GM21528 (cell line): ENCODE data around the gene HSD17B4.
A peak's percentile ranks its signal among the peaks of the same experiment; 100 is the strongest.
"Not testable (repeated sequence)": the region's sequence is repeated elsewhere in the genome, so short reads cannot be mapped to it uniquely, and the experiment has no call there.

Experiments used
- ATAC-seq: cut with Tn5 transposase; IDR thresholded peaks from one replicate; pipeline ENCODE4 v1.9.1; 2021; ENCODE audit warnings: mild to moderate bottlenecking, moderate library complexity; ENCODE audit not compliant: unreplicated experiment, low FRiP score

HSD17B4 gene

DNA sequence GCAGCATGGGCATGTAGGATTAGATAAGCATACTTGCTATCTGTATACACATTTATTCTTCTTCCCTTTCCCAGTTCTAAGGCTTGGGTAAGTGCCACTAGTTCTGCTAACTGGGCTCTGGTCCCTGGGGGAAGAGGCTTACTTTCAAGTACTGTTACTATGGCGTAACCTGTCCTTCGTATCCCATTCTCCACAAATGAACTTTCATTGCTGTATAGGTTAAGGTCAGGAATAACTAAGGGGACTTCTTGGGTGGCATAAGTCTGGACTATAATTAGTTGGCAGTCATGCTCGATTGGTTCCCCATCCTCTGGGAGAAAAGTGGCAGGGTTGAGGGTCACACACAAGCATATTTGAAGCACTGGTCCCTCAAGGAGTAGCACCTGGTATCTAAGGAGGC, 23.7 kb upstream of the HSD17B4 start:
- ATAC-seq = not testable (repeated sequence)

DNA sequence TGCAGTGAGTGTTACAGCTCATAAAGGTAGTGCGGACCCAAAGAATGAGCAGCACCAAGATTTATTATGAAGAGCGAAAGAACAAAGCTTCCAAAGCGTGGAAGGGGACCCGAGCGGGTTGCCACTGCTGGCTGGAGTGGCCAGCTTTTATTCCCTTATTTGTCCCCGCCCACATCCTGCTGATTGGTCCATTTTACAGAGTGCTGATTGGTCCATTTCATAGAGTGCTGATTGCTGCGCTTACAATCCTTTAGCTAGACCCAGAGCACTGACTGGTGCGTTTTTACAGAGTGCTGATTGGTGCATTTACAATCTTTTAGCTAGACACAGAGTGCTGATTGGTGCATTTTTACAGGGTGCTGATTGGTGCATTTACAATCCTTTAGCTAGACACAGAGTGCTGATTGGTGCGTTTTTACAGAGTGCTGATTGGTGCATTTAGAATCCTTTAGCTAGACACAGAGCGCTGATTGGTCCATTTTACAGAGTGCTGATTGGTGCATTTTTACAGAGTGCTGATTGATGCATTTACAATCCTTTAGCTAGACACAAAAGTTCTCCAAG, 19.5 kb upstream of the HSD17B4 start:
- not testable (repeated sequence) for ATAC-seq

DNA sequence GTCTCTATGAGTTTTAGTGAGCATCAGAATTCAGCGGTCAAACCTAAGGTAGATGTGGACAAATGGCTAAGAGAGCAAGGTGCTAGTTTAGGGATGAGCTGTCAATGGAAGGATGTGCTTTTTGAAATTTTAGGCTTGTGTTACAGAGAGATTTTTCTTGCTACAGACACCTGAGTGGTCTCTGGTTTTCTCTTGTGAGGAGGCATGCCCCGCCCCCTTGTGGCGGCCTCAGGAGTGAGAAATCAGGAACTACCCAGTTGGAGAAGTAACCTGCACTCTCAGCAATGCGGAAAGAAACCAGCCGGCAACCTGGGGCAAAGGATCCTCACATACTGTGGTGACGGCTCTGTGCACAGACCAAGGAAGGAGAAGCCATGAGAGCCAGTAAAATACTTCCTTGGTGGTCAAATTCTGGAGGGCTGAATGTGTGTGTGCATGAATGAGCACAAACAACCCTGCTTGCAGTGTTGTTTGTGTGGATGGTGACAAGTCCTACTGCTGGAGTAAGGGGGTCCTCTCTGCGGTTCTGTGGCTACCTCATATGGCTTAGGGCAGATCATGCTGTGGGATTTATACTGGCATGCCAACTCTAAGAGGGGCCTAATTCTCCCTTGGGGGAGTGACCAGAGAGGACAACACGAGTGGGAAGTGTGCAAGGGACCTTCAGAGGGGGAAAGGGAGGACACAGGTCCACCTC, 16.7 kb upstream of the HSD17B4 start:
- peak; percentile 94 for ATAC-seq

DNA sequence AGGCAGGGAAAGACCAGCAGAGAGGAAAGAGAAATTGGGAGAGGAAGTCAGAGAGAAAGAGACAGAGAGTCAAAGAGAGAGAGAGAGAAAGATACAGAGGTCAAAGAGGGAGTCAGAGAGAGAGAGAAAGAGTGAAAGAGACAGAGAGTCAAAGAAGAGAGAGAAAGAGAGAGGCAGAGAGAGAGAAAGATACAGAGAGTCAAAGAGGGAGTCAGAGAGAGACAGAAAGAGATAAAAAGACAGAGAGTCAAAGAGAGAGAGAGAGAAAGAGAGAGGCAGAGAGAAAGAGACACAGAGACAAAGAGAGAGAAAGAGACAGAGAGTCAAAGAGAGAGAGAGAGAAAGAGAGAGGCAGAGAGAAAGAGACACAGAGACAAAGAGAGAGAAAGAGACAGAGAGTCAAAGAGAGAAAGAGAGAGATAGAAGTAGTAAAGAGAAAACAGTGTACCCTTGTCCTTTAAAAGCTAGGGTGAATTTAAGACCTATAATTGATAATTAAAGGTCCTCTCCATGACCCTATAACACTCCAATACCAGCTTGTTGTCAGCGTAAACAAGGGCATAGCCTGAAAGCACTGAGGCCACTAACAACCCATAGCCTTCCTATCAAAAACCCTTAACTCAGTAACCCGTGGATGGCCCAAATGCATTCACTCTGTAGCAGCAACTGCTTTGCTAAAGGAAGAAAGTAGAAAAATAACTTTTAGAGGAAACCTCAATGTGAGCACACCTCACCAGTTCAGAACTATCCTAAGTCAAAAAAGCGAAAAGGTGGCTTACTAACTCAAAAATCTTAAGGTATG, 14.3 kb upstream of the HSD17B4 start:
- not testable (repeated sequence) for ATAC-seq

DNA sequence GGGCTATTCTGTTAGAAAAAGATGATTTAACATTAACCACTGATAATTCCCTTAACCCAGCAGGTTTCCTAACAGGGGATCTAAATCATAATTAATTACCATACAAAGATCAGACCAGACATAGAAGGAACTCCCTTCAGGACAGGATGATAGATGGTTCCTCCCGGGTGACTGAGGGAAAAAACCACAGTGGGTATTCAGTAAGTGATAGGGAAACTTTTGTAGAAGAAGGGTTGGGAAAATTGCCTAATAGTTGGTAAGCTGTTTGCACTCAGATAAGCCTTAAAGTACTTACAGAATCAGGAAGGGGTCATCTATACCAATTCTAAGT, 13.7 kb upstream of the HSD17B4 start:
- ATAC-seq = not testable (repeated sequence)

DNA sequence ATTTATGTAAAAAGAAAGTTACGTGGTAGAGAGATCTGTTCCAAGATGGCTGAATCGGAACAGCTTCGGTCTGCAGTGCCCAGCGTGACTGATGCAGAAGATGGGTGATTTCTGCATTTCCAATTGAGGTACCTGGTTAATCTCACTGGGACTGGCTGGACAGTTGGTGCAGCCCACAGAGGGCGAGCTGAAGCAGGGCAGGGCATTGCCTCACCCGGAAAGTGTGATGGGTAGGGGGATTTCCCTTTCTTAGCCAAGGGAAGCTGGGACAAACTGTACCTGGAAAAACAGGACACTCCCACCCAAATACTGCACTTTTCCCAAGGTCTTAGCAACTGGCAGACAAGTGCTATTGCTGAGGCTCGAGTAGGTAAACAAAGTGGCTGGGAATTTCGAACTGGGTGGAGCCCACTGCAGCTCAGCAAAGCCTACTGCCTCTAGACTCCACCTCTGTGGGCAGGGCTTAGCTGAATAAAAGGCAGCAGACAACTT, 13.1 kb upstream of the HSD17B4 start:
- ATAC-seq = no peak

DNA sequence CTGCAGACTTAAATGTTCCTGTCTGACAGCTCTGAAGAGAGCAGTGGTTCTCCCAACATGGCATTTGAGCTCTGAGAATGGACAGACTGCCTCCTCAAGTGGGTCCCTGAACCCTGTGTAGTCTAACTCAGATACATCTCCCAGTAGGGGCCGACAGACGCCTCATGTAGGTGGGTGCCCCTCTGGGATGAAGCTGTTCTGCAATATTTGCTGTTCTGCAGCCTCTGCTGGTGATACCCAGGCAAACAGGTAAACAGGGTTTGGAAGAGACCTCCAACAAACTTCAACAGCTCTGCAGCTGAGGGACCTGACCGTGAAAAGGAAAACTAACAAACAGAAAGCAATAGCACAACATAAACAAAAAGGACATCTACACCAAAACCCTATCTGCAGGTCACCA, 12.7 kb upstream of the HSD17B4 start:
- ATAC-seq = not testable (repeated sequence)

DNA sequence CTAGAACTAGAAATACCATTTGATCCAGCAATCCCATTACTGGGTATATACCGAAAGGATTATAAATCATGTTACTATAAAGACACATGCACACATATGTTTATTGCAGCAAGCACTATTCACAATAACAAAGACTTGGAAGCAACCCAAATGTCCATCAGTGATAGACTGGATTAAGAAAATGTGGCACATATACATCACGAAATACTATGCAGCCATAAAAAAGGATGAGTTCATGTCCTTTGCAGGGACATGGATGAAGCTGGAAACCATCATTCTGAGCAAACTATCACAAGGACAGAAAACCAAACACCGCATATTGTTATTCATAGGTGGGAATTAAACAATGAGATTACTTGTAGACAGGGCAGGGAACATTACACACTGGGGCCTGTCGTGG, 7.7 kb upstream of the HSD17B4 start:
- ATAC-seq = not testable (repeated sequence)

DNA sequence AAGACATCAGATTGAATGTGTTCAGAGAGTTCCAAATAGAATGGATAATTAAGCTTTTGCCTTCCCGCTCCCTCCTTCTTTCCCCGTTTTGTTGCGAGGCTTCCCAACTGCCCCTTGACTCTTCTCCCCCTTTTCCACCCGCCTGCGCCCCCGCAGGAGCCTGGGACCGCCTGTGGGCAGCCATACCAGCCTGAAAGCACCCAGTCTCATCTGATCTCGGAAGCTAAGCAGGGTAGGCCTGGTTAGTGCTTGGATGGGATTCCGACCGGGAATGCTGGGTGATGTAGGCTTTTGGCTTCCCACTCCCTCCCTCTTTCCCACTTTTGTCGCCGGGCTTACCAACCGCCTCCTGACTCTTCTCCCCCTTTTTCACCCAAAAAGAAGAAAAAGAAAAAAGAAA, 6.8 kb upstream of the HSD17B4 start:
- ATAC-seq = no peak

DNA sequence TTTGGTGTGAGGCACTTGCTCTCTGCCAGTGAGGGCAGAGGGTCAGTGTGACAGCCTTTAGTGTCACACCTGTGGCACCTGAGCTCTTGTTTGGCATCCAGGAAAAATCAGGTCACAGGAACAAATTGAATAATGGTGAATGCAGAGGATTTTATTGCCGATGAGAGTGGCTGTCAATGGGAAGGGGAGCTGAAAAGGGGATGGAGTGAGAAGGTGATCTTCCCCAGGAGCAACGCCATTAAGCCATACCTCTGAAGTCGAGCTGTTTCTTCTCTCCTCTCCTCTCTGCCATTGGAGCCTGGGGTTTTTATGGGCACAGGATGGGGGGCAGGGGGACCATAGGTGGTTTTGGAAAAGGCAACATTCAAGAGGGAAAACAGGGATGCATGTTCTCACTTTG, 2.4 kb upstream of the HSD17B4 start:
- no peak for ATAC-seq

DNA sequence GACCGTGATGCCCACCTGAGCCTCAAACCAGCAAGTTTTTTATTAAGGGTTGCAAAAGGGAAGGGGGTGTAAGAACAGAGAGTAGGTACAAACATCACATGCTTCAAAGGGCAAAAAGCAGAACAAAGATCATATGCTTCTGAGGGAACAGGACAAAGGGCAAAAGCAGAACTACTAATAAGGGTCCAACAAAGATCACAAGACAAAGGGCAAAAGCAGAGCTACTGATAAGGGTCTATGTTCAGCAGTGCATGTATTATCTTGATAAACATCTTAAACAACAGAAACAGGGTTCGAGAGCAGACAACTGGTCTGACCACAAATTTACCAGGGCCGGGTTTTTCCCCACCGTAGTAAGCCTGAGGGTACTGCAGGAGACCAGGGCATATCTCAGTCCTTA, 1.7 kb upstream of the HSD17B4 start:
- not testable (repeated sequence) for ATAC-seq

DNA sequence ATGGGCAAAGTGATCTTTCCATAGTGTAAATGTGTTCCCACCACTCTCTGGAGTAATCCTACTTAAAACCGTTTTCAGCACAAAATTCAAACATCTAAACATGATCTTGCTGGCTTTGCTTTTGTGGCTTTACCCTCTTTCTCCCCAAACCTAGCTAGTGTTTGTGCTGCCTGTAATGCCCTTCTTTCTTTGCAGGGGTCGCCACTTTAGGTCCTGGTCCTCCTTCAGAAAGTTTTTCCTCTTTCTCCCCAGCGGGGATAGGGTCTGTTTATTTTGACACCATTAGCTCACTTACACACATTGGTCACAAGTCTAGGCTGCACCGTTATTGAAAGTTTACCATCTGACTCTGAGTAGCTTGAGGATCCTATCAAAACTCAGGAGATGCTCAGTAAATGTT, 736 bp upstream of the HSD17B4 start:
- no peak for ATAC-seq

DNA sequence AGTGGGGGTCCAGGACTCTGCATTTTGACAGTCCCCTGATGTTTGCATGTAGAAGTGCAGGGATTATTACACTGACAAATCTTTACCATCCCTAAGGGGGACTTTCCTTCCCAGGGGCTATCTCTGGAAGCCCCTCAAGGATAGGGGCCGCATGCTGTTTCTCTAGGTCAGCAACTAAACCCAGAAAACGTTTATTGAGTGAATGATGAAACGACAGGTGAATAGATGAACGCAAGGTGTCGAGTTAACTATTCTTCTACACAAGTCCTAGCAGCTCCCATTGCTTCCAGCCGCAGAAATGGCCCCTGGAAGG, 281 bp upstream of the HSD17B4 start:
- ATAC-seq = no peak

DNA sequence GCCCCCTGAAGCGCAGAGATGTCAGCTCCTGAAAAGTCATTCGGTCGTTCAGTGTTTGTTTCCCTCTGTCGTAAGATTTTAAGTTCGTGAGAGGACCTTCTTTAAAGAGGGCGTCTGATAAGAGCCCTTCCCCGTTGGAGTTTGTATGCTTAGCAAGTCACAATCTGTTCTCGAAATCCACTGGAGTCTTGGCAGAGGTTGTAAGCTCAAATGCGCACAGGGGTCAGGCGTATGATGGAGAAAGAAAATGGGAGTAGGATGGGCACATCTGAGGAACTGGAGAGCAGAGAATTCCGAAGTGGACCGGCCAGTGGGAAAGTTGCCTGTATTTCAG, 710 bp downstream of the HSD17B4 start:
- ATAC-seq = peak; percentile 13

DNA sequence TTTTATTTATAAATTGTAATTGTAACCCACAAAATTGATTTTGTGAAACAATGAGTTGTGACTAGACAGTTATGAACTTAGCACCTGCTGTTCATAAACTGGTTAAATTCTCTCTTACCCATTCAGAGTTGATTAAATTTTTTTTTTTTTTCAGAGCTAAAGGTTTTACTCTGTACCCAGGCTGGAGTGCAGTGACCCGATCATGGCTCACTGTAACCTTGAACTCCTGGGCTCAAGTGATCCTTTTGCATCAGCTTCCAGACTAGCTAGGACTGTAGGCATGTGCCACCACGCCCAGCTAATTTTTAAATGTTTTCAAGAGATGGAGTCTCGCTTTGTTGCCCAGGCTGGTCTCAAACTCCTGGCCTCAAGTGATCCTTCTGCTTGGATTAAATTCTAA, 1.9 kb downstream of the HSD17B4 start:
- no peak for ATAC-seq

DNA sequence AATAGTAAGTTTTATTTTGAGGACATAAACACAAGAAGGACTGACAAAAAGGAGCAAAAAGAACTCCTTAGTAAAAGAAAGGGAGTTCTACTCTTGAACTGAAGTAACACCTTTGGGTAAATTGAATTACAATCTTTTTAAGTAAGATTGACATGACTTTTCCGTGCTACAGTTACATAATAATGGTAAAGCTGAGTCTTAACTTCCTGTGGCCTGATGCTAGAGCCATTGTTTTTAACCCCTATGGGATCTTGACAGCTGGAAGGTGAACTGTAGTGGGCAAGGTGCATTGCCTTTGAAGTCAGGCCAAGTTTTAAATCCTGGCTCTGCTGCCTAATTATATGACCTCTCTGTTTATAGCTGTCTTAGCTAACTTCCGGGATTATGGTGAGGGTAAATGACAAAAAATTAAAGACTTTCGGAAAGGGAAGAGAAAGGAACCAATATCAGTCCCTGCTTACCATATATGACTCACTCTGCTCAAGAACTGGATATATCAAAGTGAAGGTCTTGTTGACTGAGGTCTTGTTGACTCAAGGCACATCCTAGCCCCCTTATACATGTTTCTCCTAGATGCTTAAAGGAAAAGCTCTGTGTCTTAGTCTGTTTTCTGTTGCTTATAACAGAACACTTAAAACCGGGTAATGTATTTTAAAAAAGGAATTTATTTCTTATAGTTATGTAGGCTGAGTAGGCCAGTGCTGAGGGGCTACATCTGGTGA, 6.8 kb downstream of the HSD17B4 start:
- no peak for ATAC-seq

DNA sequence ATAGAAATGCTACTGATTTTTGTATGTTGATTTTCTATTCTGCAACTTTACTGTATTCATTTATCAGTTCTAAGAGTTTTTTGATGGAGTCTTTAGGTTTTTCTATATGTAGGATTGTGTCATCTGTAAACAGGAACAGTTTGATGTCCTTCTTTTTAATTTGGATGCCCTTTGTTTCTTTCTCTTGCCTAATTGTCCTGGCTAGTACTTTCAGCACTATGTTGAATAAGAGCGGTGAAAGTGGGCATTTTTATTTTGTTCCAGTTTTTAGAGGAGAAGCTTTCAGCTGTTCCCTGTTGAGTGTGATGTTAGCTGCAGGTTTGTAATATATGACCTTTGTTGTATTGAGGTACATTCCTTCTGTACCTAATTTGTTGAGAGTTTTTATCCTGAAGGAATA, 13.3 kb downstream of the HSD17B4 start:
- no peak for ATAC-seq

DNA sequence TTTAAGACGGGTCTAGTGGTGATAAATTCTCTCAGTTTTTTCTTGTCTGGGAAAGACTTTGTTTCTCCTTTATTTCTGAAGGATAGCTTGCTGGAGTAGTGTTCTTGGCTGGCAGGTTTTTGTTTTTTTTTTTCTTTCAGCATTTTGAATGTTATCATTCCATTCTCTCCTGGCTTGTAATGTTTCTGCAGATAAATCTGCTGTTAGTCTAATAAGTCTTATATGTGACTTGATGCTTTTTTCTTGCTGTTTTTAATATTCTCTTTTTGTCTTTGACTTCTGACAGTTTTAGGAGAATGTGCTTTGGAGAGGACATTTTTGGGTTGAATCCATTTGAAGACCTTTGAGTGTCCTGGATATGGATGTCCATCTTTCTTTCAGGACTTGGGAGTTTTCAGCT, 16.0 kb downstream of the HSD17B4 start:
- no peak for ATAC-seq

DNA sequence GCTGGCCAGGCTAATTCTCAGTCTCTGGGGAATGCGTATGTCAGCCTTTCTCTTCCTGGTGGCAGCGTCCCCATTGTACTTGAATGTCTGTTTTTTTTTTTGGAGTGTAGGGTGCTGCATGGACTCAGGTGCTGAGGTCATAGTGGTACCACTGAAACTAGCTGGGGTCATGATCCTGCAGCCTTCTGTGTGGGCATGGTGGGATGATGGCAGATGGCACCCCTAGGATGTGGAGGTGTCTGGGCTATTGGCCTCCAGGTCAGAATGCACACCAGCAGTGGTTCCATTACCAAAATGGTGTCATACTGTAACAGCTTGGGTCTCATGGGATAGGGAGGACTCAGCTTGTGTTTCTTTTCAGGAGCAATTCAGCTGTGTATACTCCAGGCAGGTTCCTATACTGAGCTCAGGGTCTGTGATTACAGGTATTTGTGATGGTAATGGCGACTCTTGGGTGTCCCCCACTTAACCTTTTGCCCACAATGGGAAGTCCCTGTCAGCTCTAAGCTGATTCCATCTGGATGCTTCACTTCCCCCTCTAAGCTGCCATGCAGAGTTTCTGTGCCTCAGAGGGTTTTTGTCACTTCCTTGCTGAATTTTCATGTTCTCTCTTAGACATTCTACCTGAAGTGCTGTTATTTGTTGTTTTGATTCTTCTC, 17.9 kb downstream of the HSD17B4 start:
- ATAC-seq = peak; percentile 76

DNA sequence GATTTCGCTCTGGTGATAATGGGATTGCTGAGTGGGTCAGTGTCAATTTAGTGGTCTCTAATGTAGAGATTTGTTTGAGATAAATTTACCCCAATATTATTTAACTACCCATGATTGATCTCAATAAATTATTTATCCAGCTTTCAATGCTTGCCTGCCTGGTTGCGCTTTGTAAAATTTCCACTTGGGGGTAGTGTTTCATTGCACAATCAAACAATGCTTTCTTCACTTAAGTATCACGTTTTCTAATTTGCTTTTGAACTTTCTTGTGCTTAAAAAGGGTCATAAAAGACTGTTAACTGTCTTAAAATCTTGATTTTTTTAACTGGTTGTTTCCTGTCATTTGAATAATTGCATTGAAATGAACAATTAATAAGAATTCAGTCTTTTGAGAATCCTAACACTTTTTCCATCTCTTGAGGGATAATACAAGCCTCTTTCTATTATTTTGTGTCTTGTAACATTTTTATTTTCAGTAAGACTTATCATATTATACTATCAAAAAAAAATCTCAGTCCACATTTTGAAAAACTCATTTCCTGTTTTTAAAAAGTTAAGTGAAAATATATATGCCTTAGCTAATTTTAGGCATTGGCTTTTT, 18.7 kb downstream of the HSD17B4 start:
- ATAC-seq = peak; percentile 68
